DOHH2 (cell line): ENCODE data around the gene CHCHD3.

Source experiments
- H3F3A ChIP-seq: fragments of 200-600 bp; sonication (generic), shearing (Covaris generic); 2 replicates; pipeline ENCODE4 v1.6.0; 2016; ENCODE audit warnings: antibody characterized with exemption, mild to moderate bottlenecking; ENCODE audit not compliant: control insufficient read depth, insufficient read depth
- H3K27ac ChIP-seq: fragments of 200-600 bp; sonication (generic); 2 replicates; pipeline ENCODE4 v1.5.1; 2014; ENCODE audit warnings: low read depth, mild to moderate bottlenecking, low read length, moderate library complexity
- H3K27me3 ChIP-seq: fragments of 200-600 bp; sonication (generic); 2 replicates; pipeline ENCODE4 v1.6.1; 2014; ENCODE audit warnings: mild to moderate bottlenecking, low read length, mixed read lengths; ENCODE audit not compliant: control insufficient read depth
- H3K36me3 ChIP-seq: fragments of 200-600 bp; sonication (generic); 2 replicates; pipeline ENCODE4 v1.6.1; 2014; ENCODE audit warnings: mild to moderate bottlenecking, low read length, moderate library complexity, mixed read lengths; ENCODE audit not compliant: control insufficient read depth
- H3K4me1 ChIP-seq: fragments of 200-600 bp; sonication (generic); 2 replicates; pipeline ENCODE4 v1.6.1; 2014; ENCODE audit warnings: mild to moderate bottlenecking, low read length, mixed read lengths; ENCODE audit not compliant: control insufficient read depth
- H3K4me2 ChIP-seq: fragments of 200-600 bp; sonication (generic); 2 replicates; pipeline ENCODE4 v1.6.0; 2014; ENCODE audit warnings: mild to moderate bottlenecking, low read length, moderate library complexity
- H3K4me3 ChIP-seq: fragments of 200-600 bp; sonication (generic); 2 replicates; pipeline ENCODE4 v1.5.1; 2014; ENCODE audit warnings: mild to moderate bottlenecking, low read length, mixed read lengths
- H3K79me2 ChIP-seq: fragments of 200-600 bp; sonication (generic); 2 replicates; pipeline ENCODE4 v1.6.1; 2014; ENCODE audit warnings: mild to moderate bottlenecking, low read length, mixed read lengths; ENCODE audit not compliant: control insufficient read depth
- H3K9me2 ChIP-seq: fragments of 200-600 bp; sonication (generic); replicated peaks from 2 replicates; pipeline ENCODE4 v1.6.1; 2014; ENCODE audit warnings: mild to moderate bottlenecking, low read length, mixed read lengths; ENCODE audit not compliant: control insufficient read depth
- H3K9me3 ChIP-seq: fragments of 200-600 bp; sonication (generic); 2 replicates; pipeline ENCODE4 v1.6.1; 2014; ENCODE audit warnings: antibody characterized with exemption, low read length, mixed read lengths; ENCODE audit not compliant: control insufficient read depth, insufficient read depth
- H4K20me1 ChIP-seq: fragments of 200-600 bp; sonication (generic); 2 replicates; pipeline ENCODE4 v1.6.0; 2014; ENCODE audit warnings: low read depth, mild to moderate bottlenecking, antibody characterized with exemption, low read length, moderate library complexity; ENCODE audit not compliant: control insufficient read depth, insufficient read depth
- CTCF ChIP-seq: fragments of 200-600 bp; sonication (generic); IDR thresholded peaks from one replicate; pipeline ENCODE4 v1.5.1; 2014; ENCODE audit warnings: antibody characterized with exemption, mild to moderate bottlenecking, low read depth, low read length; ENCODE audit not compliant: poor library complexity, severe bottlenecking
- EZH2phosphoT487 ChIP-seq: fragments of 200-600 bp; sonication (generic); IDR thresholded peaks from 2 replicates; pipeline ENCODE4 v1.6.1; 2017; ENCODE audit warnings: borderline replicate concordance, mild to moderate bottlenecking, antibody characterized with exemption, low read length, moderate library complexity, mixed read lengths

Gene CHCHD3

GRCh38 chr7:132791036-132791435 is 290.9 kb downstream of the CHCHD3 start:
- Histone ChIP-seq H3K27ac (no peak overlapping the region), H4K20me1 (no peaks in the 10 kb centered on the region), H3F3A (no peaks in the 10 kb centered on the region), H3K4me2 (no peak overlapping the region), H3K4me1 (no peaks in the 10 kb centered on the region), H3K4me3 (no peak overlapping the region), H3K9me2 (no peaks in the 10 kb centered on the region), H3K79me2 (no peaks in the 10 kb centered on the region), H3K27me3 (no peaks in the 10 kb centered on the region), H3K9me3 (no peaks in the 10 kb centered on the region), H3K36me3 (peaks cover 32% of the 10 kb centered on the region; the same call in 1 of the 2 replicates)
- TF ChIP-seq EZH2phosphoT487 = no peak
- TF ChIP-seq CTCF = no peak

- H3K9me3 ChIP-seq = no peaks in the 10 kb centered on the region
- peaks cover 29% of the 10 kb centered on the region for H3K36me3 ChIP-seq
- no peak overlapping the region for H3K4me2 ChIP-seq
- no peaks in the 10 kb centered on the region for H3K79me2 ChIP-seq
- H3K27me3 ChIP-seq = no peaks in the 10 kb centered on the region
- no peaks in the 10 kb centered on the region for H4K20me1 ChIP-seq
- TF ChIP-seq EZH2phosphoT487 = no peak
- no peak for TF ChIP-seq CTCF
- no peaks in the 10 kb centered on the region for H3K9me2 ChIP-seq
- H3F3A ChIP-seq = no peaks in the 10 kb centered on the region
- no peak overlapping the region for H3K27ac ChIP-seq
- no peak overlapping the region for H3K4me3 ChIP-seq
- H3K4me1 ChIP-seq = no peaks in the 10 kb centered on the region
These were observed 291.8 kb downstream of the CHCHD3 start for GRCh38 chr7:132790104-132790503.

- no peaks in the 10 kb centered on the region for H3K9me2 ChIP-seq
- no peak overlapping the region for H3K4me3 ChIP-seq
These were observed 292.6 kb downstream of the CHCHD3 start for GRCh38 chr7:132789281-132789680.

More at GRCh38 chr7:132789281-132789680, 292.6 kb downstream of the CHCHD3 start:
- Histone ChIP-seq H3K27ac (no peak overlapping the region), H3K4me2 (no peak overlapping the region), H3K27me3 (no peaks in the 10 kb centered on the region), H3K4me1 (no peaks in the 10 kb centered on the region), H3K9me3 (no peaks in the 10 kb centered on the region), H4K20me1 (no peaks in the 10 kb centered on the region), H3K36me3 (peaks cover 31% of the 10 kb centered on the region), H3F3A (no peaks in the 10 kb centered on the region), H3K79me2 (no peaks in the 10 kb centered on the region)
- no peak for TF ChIP-seq CTCF
